ENCODE measurements around the gene HSPD1.
A peak's percentile ranks its signal among the peaks of the same experiment; 100 is the strongest.
"Not testable (repeated sequence)": the region's sequence is repeated elsewhere in the genome, so short reads cannot be mapped to it uniquely, and the experiment has no call there.

The HSPD1 gene

GRCh38 chr2:197504000-197504399 lies 4.4 kb upstream of the HSPD1 start:
- Mint-ChIP-seq H3K4me1 (peaks cover 13% of the 10 kb centered on the region), H3K27me3 (no peaks in the 10 kb centered on the region), H3K9me3 (no peaks in the 10 kb centered on the region), H3K27ac (no peak overlapping the region), H3K36me3 (peaks cover 6% of the 10 kb centered on the region), H3K4me3 (no peak overlapping the region)
- no peak for ATAC-seq (ENCODE audit: low read depth)
- no peak for DNase-seq (ENCODE audit: low spot score in 2 of 2)

GRCh38 chr2:197502685-197503084 lies 3.0 kb upstream of the HSPD1 start:
- H3K27me3 Mint-ChIP-seq, result no peaks in the 10 kb centered on the region
- peaks cover 8% of the 10 kb centered on the region for H3K36me3 Mint-ChIP-seq
- ATAC-seq (ENCODE audit: low read depth) (no peak), DNase-seq (ENCODE audit: low spot score in 2 of 2) (no peak)
- no peak overlapping the region for H3K4me3 Mint-ChIP-seq
- H3K4me1 Mint-ChIP-seq, result peaks cover 20% of the 10 kb centered on the region
- peak overlapping the region; percentile 96 for H3K27ac Mint-ChIP-seq
- H3K9me3 Mint-ChIP-seq, result no peaks in the 10 kb centered on the region

- no peak for DNase-seq (ENCODE audit: low spot score in 2 of 2)
- Mint-ChIP-seq H3K27me3 (no peaks in the 10 kb centered on the region), H3K9me3 (no peaks in the 10 kb centered on the region), H3K4me1 (peaks cover 23% of the 10 kb centered on the region), H3K27ac (peak overlapping the region; percentile 96), H3K4me3 (peak overlapping the region; percentile 13), H3K36me3 (peaks cover 10% of the 10 kb centered on the region)
- no peak for ATAC-seq (ENCODE audit: low read depth)
Measured at GRCh38 chr2:197502201-197502600, 2.6 kb upstream of the HSPD1 start.

GRCh38 chr2:197500503-197501131 lies 977 bp upstream of the HSPD1 start:
- peaks cover 14% of the 10 kb centered on the region for H3K36me3 Mint-ChIP-seq
- H3K27me3 Mint-ChIP-seq, result no peaks in the 10 kb centered on the region
- peaks cover 32% of the 10 kb centered on the region for H3K4me1 Mint-ChIP-seq
- H3K4me3 Mint-ChIP-seq, result peak overlapping the region; percentile 90
- no peaks in the 10 kb centered on the region for H3K9me3 Mint-ChIP-seq
- ATAC-seq (ENCODE audit: low read depth) (peak; percentile 20), DNase-seq (ENCODE audit: low spot score in 2 of 2) (no peak)
- peak overlapping the region; percentile 96 for H3K27ac Mint-ChIP-seq

- ATAC-seq (ENCODE audit: low read depth) (no peak), DNase-seq (ENCODE audit: low spot score in 2 of 2) (peak; percentile 24 to 47)
- H3K36me3 Mint-ChIP-seq, result peaks cover 18% of the 10 kb centered on the region
- H3K4me1 Mint-ChIP-seq, result peaks cover 33% of the 10 kb centered on the region
- H3K9me3 Mint-ChIP-seq, result no peaks in the 10 kb centered on the region
- H3K4me3 Mint-ChIP-seq, result peak overlapping the region; percentile 90
- H3K27ac Mint-ChIP-seq, result peak overlapping the region; percentile 96
- no peaks in the 10 kb centered on the region for H3K27me3 Mint-ChIP-seq
Measured at GRCh38 chr2:197498937-197499593, 575 bp downstream of the HSPD1 start.

GRCh38 chr2:197498235-197498936 lies 1.3 kb downstream of the HSPD1 start:
- Mint-ChIP-seq H3K36me3 (peaks cover 18% of the 10 kb centered on the region), H3K4me3 (peak overlapping the region; percentile 90), H3K4me1 (peaks cover 33% of the 10 kb centered on the region), H3K9me3 (no peaks in the 10 kb centered on the region), H3K27me3 (no peaks in the 10 kb centered on the region), H3K27ac (peak overlapping the region; percentile 96)
- ATAC-seq (ENCODE audit: low read depth) (no peak), DNase-seq (ENCODE audit: low spot score in 2 of 2) (no peak)

GRCh38 chr2:197497326-197497725 lies 2.3 kb downstream of the HSPD1 start:
- H3K27me3 Mint-ChIP-seq, result no peaks in the 10 kb centered on the region
- no peak for ATAC-seq (ENCODE audit: low read depth)
- H3K36me3 Mint-ChIP-seq, result peaks cover 20% of the 10 kb centered on the region
- DNase-seq (ENCODE audit: low spot score in 2 of 2), result no peak
- peak overlapping the region; percentile 90 for H3K4me3 Mint-ChIP-seq
- no peaks in the 10 kb centered on the region for H3K9me3 Mint-ChIP-seq
- peak overlapping the region; percentile 53 for H3K27ac Mint-ChIP-seq
- H3K4me1 Mint-ChIP-seq, result peaks cover 32% of the 10 kb centered on the region

GRCh38 chr2:197496695-197497094 lies 2.9 kb downstream of the HSPD1 start:
- Mint-ChIP-seq H3K27me3 (no peaks in the 10 kb centered on the region), H3K36me3 (peaks cover 18% of the 10 kb centered on the region), H3K9me3 (no peaks in the 10 kb centered on the region), H3K4me3 (no peak overlapping the region), H3K4me1 (peaks cover 28% of the 10 kb centered on the region), H3K27ac (peak overlapping the region; percentile 53)
- ATAC-seq (ENCODE audit: low read depth), result no peak
- DNase-seq (ENCODE audit: low spot score in 2 of 2), result no peak

- ATAC-seq (ENCODE audit: low read depth) (no peak), DNase-seq (ENCODE audit: low spot score in 2 of 2) (no peak)
- H3K4me1 Mint-ChIP-seq, result peaks cover 23% of the 10 kb centered on the region
- H3K27ac Mint-ChIP-seq, result peak overlapping the region; percentile 53
- H3K27me3 Mint-ChIP-seq, result no peaks in the 10 kb centered on the region
- no peak overlapping the region for H3K4me3 Mint-ChIP-seq
- no peaks in the 10 kb centered on the region for H3K9me3 Mint-ChIP-seq
- peaks cover 19% of the 10 kb centered on the region for H3K36me3 Mint-ChIP-seq
Measured at GRCh38 chr2:197495433-197496134, 4.1 kb downstream of the HSPD1 start.

- no peak for ATAC-seq (ENCODE audit: low read depth)
- Mint-ChIP-seq H3K4me1 (no peaks in the 10 kb centered on the region), H3K4me3 (no peak overlapping the region), H3K36me3 (peaks cover 28% of the 10 kb centered on the region), H3K9me3 (peaks cover 2% of the 10 kb centered on the region), H3K27ac (no peak overlapping the region), H3K27me3 (no peaks in the 10 kb centered on the region)
- DNase-seq (ENCODE audit: low spot score in 2 of 2), result no peak
Measured at GRCh38 chr2:197487385-197487784, 12.3 kb downstream of the HSPD1 start.

- Mint-ChIP-seq H3K27ac (no peak overlapping the region), H3K4me3 (no peak overlapping the region), H3K9me3 (peaks cover 2% of the 10 kb centered on the region), H3K36me3 (peaks cover 32% of the 10 kb centered on the region), H3K27me3 (no peaks in the 10 kb centered on the region), H3K4me1 (no peaks in the 10 kb centered on the region)
- ATAC-seq (ENCODE audit: low read depth) (no peak), DNase-seq (ENCODE audit: low spot score in 2 of 2) (no peak)
Measured at GRCh38 chr2:197486175-197486574, 13.5 kb downstream of the HSPD1 start.

GRCh38 chr2:197484248-197484647 lies 15.4 kb downstream of the HSPD1 start:
- not testable (repeated sequence) for ATAC-seq (ENCODE audit: low read depth); H3K4me3 Mint-ChIP-seq; H3K4me1 Mint-ChIP-seq; DNase-seq (ENCODE audit: low spot score in 2 of 2); H3K27ac Mint-ChIP-seq; H3K27me3 Mint-ChIP-seq; H3K9me3 Mint-ChIP-seq
- H3K36me3 Mint-ChIP-seq, result peaks cover 29% of the 10 kb centered on the region

GRCh38 chr2:197480165-197481036 lies 19.2 kb downstream of the HSPD1 start:
- no peaks in the 10 kb centered on the region for H3K27me3 Mint-ChIP-seq
- H3K9me3 Mint-ChIP-seq, result peaks cover 2% of the 10 kb centered on the region
- H3K4me1 Mint-ChIP-seq, result no peaks in the 10 kb centered on the region
- H3K27ac Mint-ChIP-seq, result no peak overlapping the region
- H3K36me3 Mint-ChIP-seq, result peaks cover 24% of the 10 kb centered on the region
- H3K4me3 Mint-ChIP-seq, result no peak overlapping the region
- DNase-seq (ENCODE audit: low spot score in 2 of 2) (no peak), ATAC-seq (ENCODE audit: low read depth) (no peak)

Measured in memory B cell (primary cell).